MM.1S (cell line): ENCODE data around the gene LCA5L.
"Not testable (repeated sequence)": the region's sequence is repeated elsewhere in the genome, so short reads cannot be mapped to it uniquely, and the experiment has no call there.

Experiments used
- DNase-seq: peaks from one replicate; pipeline ENCODE4 v3.0.0-alpha.2; 2015
- H2AFZ ChIP-seq: fragments of 300-600 bp; sonication (generic); 2 replicates; pipeline ENCODE4 v1.6.0; 2016; ENCODE audit warnings: antibody characterized with exemption, low read length
- H3F3A ChIP-seq: fragments of 300-600 bp; sonication (generic); 2 replicates; pipeline ENCODE4 v1.6.1; 2016; ENCODE audit warnings: mild to moderate bottlenecking, antibody characterized with exemption, low read length, moderate library complexity, mixed read lengths; ENCODE audit not compliant: insufficient read depth
- H3K27ac ChIP-seq: fragments of 300-600 bp; sonication (generic); 2 replicates; pipeline ENCODE4 v1.5.1; 2016; ENCODE audit warnings: mild to moderate bottlenecking, low read length
- H3K27me3 ChIP-seq: fragments of 300-600 bp; sonication (generic); replicated peaks from 2 replicates; pipeline ENCODE4 v1.6.0; 2016; ENCODE audit warnings: low read length; ENCODE audit not compliant: insufficient read depth
- H3K36me3 ChIP-seq: fragments of 300-600 bp; sonication (generic); replicated peaks from 2 replicates; pipeline ENCODE4 v1.6.1; 2016; ENCODE audit warnings: mild to moderate bottlenecking, low read length, mixed read lengths; ENCODE audit not compliant: insufficient read depth
- H3K4me1 ChIP-seq: fragments of 300-600 bp; sonication (generic); 2 replicates; pipeline ENCODE4 v1.6.1; 2016; ENCODE audit warnings: low read length, mixed read lengths
- H3K4me2 ChIP-seq: fragments of 300-600 bp; sonication (generic); 2 replicates; pipeline ENCODE4 v1.6.0; 2016; ENCODE audit warnings: low read depth, low read length
- H3K4me3 ChIP-seq: fragments of 300-600 bp; sonication (generic); 2 replicates; pipeline ENCODE4 v1.5.1; 2016; ENCODE audit warnings: low read length, mixed read lengths
- H3K79me2 ChIP-seq: fragments of 300-600 bp; sonication (generic); 2 replicates; pipeline ENCODE4 v1.6.1; 2016; ENCODE audit warnings: mixed run types, low read length, mixed read lengths
- H3K9ac ChIP-seq: fragments of 300-600 bp; sonication (generic); 2 replicates; pipeline ENCODE4 v1.6.1; 2016; ENCODE audit warnings: low read length, mixed read lengths
- H3K9me2 ChIP-seq: fragments of 300-600 bp; sonication (generic); replicated peaks from 2 replicates; pipeline ENCODE4 v1.6.1; 2016; ENCODE audit warnings: mild to moderate bottlenecking, low read length, mixed read lengths; ENCODE audit not compliant: insufficient read depth
- H3K9me3 ChIP-seq: fragments of 300-600 bp; sonication (generic); replicated peaks from 2 replicates; pipeline ENCODE4 v1.6.1; 2016; ENCODE audit warnings: mild to moderate bottlenecking, low read length, mixed read lengths; ENCODE audit not compliant: insufficient read depth
- H4K20me1 ChIP-seq: fragments of 300-600 bp; sonication (generic); 2 replicates; pipeline ENCODE4 v1.6.1; 2016; ENCODE audit warnings: mild to moderate bottlenecking, low read length, moderate library complexity, mixed read lengths; ENCODE audit not compliant: insufficient read depth
- EZH2 ChIP-seq: fragments of 300-600 bp; sonication (generic); optimal IDR thresholded peaks from 2 replicates; pipeline ENCODE3; 2017; ENCODE audit warnings: low read depth, mild to moderate bottlenecking, antibody characterized with exemption, low read length, mixed read lengths
- EZH2phosphoT487 ChIP-seq: fragments of 300-600 bp; sonication (generic); IDR thresholded peaks from 2 replicates; pipeline ENCODE4 v1.6.1; 2018; ENCODE audit warnings: antibody characterized with exemption, low read length
- TF ChIP-seq, protein P1 (sequence below): fragments of 300-600 bp; sonication (generic); IDR thresholded peaks from 2 replicates; pipeline ENCODE4 v1.5.1; 2016; ENCODE audit warnings: antibody characterized with exemption, low read length, mixed read lengths

LCA5L gene

DNA sequence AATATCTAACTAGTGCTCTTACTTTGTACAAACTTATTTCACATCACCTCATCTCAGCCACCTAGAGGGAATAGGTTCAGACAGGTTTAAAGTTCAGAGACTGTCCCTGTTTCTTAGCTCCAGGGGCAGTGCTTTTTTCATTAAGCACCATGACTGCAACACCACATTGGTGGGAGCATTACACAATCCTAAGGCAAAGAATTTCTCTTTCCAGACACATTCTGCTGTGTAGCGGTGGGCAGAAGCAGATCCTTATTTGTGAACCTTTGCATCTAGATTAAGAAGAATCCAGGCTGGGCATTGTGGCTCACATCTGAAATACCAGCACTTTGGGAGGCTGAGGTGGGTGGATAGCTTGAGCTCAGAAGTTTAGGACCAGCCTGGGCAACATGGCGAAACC lies 16.1 kb downstream of the LCA5L start:
- Histone ChIP-seq H3K9ac (no peak overlapping the region), H3K4me2 (no peak overlapping the region), H3K9me3 (no peaks in the 10 kb centered on the region), H3K27ac (no peak overlapping the region), H3K27me3 (no peaks in the 10 kb centered on the region), H3K4me1 (no peaks in the 10 kb centered on the region), H3K9me2 (no peaks in the 10 kb centered on the region), H3F3A (no peaks in the 10 kb centered on the region), H3K36me3 (no peaks in the 10 kb centered on the region), H3K4me3 (no peak overlapping the region), H3K79me2 (no peaks in the 10 kb centered on the region), H2AFZ (no peak overlapping the region), H4K20me1 (no peaks in the 10 kb centered on the region)
- no peak for DNase-seq
- TF ChIP-seq EZH2phosphoT487, result no peak
- TF ChIP-seq, protein P1, sequence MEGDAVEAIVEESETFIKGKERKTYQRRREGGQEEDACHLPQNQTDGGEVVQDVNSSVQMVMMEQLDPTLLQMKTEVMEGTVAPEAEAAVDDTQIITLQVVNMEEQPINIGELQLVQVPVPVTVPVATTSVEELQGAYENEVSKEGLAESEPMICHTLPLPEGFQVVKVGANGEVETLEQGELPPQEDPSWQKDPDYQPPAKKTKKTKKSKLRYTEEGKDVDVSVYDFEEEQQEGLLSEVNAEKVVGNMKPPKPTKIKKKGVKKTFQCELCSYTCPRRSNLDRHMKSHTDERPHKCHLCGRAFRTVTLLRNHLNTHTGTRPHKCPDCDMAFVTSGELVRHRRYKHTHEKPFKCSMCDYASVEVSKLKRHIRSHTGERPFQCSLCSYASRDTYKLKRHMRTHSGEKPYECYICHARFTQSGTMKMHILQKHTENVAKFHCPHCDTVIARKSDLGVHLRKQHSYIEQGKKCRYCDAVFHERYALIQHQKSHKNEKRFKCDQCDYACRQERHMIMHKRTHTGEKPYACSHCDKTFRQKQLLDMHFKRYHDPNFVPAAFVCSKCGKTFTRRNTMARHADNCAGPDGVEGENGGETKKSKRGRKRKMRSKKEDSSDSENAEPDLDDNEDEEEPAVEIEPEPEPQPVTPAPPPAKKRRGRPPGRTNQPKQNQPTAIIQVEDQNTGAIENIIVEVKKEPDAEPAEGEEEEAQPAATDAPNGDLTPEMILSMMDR, result no peak
- no peak for TF ChIP-seq EZH2

DNA sequence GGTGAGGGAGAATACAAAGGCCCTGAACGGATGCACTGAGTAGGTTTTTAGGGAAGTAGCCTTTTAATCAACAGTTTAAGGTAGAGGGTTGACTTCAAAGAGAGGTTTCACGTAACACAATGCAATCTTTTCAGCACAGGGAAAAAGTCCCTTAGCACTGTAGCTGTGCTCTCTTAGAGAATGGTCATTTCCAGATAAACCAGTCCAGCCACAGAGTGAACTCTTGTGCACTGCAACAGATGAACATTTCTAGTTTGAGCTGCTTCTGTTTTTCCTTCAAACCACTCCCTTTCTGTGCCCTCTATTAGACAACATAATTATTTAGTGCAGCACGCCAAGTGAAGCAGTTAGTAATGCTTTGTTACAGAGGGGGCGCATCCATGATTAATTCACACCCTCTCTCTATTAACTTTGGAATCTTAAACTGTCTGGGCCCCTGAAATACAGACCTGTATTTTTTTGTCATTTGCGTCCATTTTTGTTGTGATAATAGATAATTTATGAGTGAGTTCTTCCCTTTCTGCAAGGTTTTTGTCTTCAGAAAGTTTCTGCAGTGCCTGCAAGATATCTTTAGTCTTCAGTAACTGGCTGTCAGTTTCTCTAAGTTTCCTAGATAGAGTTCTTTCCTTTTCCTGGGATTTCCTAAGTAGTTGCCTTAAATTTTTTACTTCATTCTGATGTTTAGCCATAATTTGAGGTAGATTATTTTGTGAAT lies 22.9 kb downstream of the LCA5L start:
- H3K36me3 ChIP-seq, result no peaks in the 10 kb centered on the region
- no peaks in the 10 kb centered on the region for H3K9me3 ChIP-seq
- no peak overlapping the region for H3K4me2 ChIP-seq
- H4K20me1 ChIP-seq, result no peaks in the 10 kb centered on the region
- no peak for TF ChIP-seq EZH2phosphoT487
- no peak for TF ChIP-seq EZH2
- TF ChIP-seq, protein P1, result no peak
- H3K9ac ChIP-seq, result no peak overlapping the region
- no peak overlapping the region for H2AFZ ChIP-seq
- H3K27ac ChIP-seq, result no peak overlapping the region
- no peaks in the 10 kb centered on the region for H3F3A ChIP-seq
- H3K4me1 ChIP-seq, result no peaks in the 10 kb centered on the region
- no peaks in the 10 kb centered on the region for H3K79me2 ChIP-seq
- H3K4me3 ChIP-seq, result no peak overlapping the region
- no peak for DNase-seq
- H3K27me3 ChIP-seq, result no peaks in the 10 kb centered on the region
- no peaks in the 10 kb centered on the region for H3K9me2 ChIP-seq

DNA sequence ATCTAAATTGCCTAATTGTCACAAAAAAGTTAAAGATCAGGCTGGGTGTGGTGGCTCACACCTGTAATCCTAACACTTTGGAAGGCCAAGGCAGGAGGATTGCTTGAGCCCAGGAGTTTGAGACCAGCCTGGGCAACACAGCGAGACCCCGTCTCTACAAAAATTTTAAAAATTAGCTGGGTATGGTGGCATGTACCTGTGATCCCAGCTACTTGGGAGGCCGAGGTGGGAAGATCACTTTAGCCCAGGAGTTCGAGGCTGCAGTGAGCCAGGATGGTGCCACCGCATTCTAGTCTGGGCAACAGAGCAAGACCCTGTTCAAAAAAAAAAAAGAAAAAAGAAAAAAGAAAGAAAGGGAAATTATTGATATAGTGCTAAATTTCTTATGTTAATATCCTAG lies 26.4 kb downstream of the LCA5L start:
- not testable (repeated sequence) for H3F3A ChIP-seq, H2AFZ ChIP-seq, H3K4me1 ChIP-seq, H3K9me2 ChIP-seq, H3K9me3 ChIP-seq, H3K27me3 ChIP-seq, H3K9ac ChIP-seq, H3K27ac ChIP-seq, H3K4me2 ChIP-seq, H4K20me1 ChIP-seq, H3K36me3 ChIP-seq, H3K79me2 ChIP-seq, H3K4me3 ChIP-seq, DNase-seq

DNA sequence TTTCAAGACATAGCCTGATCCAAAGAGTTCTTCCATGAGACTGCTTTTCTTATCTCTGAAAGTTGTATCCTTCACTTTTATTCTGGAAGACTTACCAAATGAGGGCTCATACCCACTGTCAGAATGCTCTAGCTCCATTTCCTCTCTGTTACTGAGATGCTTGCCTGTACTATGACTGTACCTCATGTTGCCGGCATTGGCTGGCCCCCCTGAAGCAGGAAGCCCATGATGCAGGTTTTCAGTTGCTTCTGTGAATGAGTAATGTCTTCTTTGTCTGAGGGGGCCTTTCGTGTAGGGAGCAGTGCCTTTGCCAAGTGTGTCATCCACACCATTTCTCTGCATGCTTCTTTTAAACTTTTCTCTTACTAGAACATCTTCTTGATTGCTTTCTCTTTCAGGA lies 39.5 kb downstream of the LCA5L start:
- Histone ChIP-seq H3K27me3 (no peaks in the 10 kb centered on the region), H2AFZ (no peak overlapping the region), H3K4me3 (no peak overlapping the region), H3F3A (no peaks in the 10 kb centered on the region), H4K20me1 (no peaks in the 10 kb centered on the region), H3K4me2 (no peak overlapping the region), H3K36me3 (no peaks in the 10 kb centered on the region), H3K9me3 (no peaks in the 10 kb centered on the region), H3K27ac (no peak overlapping the region), H3K9me2 (no peaks in the 10 kb centered on the region), H3K4me1 (no peaks in the 10 kb centered on the region), H3K9ac (no peak overlapping the region), H3K79me2 (no peaks in the 10 kb centered on the region)
- TF ChIP-seq, protein P1, result no peak
- TF ChIP-seq EZH2phosphoT487 (no peak), EZH2 (no peak)
- DNase-seq, result no peak
